Measurements from ENCODE around the gene ADCY9. TPM values are rescaled to one million over a fixed set of nuclear protein-coding genes. Genes with fewer than 3 reads are reported as not detected.
A peak's percentile ranks its signal among the peaks of the same experiment; 100 is the strongest.

The ADCY9 gene
- total RNA-seq, 1 experiment from 2014 or later, result 4.7 TPM

DNA sequence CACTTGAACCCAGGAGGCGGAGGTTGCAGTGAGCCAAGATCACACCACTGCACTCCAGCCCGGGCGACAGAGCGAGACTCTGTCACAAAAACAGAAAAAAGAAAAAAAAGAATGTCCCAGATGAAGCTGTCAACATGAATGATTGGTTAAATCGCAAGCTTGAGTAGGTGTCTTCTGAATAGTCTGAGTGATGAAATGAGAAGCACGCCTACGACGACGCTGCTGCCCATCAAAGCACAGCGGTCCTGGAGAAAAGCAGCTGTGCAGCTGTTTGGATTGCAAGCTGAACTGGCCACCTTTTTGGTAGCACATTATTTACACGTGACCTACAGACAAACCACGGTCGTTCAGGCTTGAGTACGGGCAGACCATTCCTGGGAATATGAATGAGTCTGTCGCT, 12.5 kb downstream of the ADCY9 start:
- no peak overlapping the region for H3K18ac ChIP-seq (ENCODE audit: insufficient read length, low read depth, low read length)
- whole genome bisulfite sequencing (ENCODE audit: extremely low coverage, insufficient read length, low lambda C conversion rate), result no CpG with 5 or more reads among the region's 15 CpGs
- Mint-ChIP-seq H3K9me3 (no peaks in the 10 kb centered on the region), H3K36me3 (ENCODE audit: insufficient read depth in 1 of 3, low read depth in 3 of 3) (no peaks in the 10 kb centered on the region; a peak in 1 of 7 replicates), H3K4me3 (no peak overlapping the region), H3K27me3 (ENCODE audit: low read depth) (no peaks in the 10 kb centered on the region; the same call in 1 of the 2 replicates), H3K4me1 (no peaks in the 10 kb centered on the region), H3K27ac (peak overlapping the region in 1 of 3 experiments; percentile 65; a peak in 1 of 7 replicates)
- no peak overlapping the region for H2AK5ac ChIP-seq (ENCODE audit: insufficient read length, low read length)
- H3K4ac ChIP-seq (ENCODE audit: low read depth, low read length), result no peak overlapping the region
- no peak overlapping the region for H4K5ac ChIP-seq (ENCODE audit: insufficient read length, low read depth, low read length)
- TF ChIP-seq, protein P1, sequence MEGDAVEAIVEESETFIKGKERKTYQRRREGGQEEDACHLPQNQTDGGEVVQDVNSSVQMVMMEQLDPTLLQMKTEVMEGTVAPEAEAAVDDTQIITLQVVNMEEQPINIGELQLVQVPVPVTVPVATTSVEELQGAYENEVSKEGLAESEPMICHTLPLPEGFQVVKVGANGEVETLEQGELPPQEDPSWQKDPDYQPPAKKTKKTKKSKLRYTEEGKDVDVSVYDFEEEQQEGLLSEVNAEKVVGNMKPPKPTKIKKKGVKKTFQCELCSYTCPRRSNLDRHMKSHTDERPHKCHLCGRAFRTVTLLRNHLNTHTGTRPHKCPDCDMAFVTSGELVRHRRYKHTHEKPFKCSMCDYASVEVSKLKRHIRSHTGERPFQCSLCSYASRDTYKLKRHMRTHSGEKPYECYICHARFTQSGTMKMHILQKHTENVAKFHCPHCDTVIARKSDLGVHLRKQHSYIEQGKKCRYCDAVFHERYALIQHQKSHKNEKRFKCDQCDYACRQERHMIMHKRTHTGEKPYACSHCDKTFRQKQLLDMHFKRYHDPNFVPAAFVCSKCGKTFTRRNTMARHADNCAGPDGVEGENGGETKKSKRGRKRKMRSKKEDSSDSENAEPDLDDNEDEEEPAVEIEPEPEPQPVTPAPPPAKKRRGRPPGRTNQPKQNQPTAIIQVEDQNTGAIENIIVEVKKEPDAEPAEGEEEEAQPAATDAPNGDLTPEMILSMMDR (conservative IDR thresholded peaks at IDR 0.05), result no peak
- no peak overlapping the region for H4K8ac ChIP-seq (replicated peaks; ENCODE audit: insufficient read length, low read depth, low read length)
- DNase-seq, result no peak
- no peaks in the 10 kb centered on the region for H4K20me1 ChIP-seq (ENCODE audit: control insufficient read depth, insufficient read depth, insufficient read length)
- no peak overlapping the region for H3T11ph ChIP-seq (ENCODE audit: low read length)
- H3K14ac ChIP-seq (ENCODE audit: insufficient read depth, low read length), result no peak overlapping the region
- H3K79me2 ChIP-seq (ENCODE audit: insufficient read depth, low read length), result no peaks in the 10 kb centered on the region
- H2BK12ac ChIP-seq (ENCODE audit: insufficient read length, low read depth, low read length), result no peak overlapping the region
- H4K91ac ChIP-seq (ENCODE audit: insufficient read length, low read depth, low read length), result no peak overlapping the region
- H3K56ac ChIP-seq (ENCODE audit: insufficient read length, low read depth, low read length), result no peak overlapping the region
- no peak overlapping the region for H3K9ac ChIP-seq (ENCODE audit: extremely low read depth, insufficient read length, low read length)
- H3K23me2 ChIP-seq (ENCODE audit: insufficient read length, low read depth, low read length, poor library complexity, severe bottlenecking), result no peaks in the 10 kb centered on the region
- no peak overlapping the region for H2BK15ac ChIP-seq (ENCODE audit: low read depth, low read length)
- no peaks in the 10 kb centered on the region for H3K27me3 ChIP-seq (ENCODE audit: insufficient read depth, low read length)
- no peak overlapping the region for H2BK20ac ChIP-seq (ENCODE audit: low read depth, low read length, poor library complexity, severe bottlenecking)
- no peak overlapping the region for H3K4me2 ChIP-seq (ENCODE audit: insufficient read depth, insufficient read length, low read length)
- no peak overlapping the region for H3K27ac ChIP-seq (ENCODE audit: insufficient read length, low read depth, low read length)
- H2BK5ac ChIP-seq (ENCODE audit: insufficient read length, low read length), result no peak overlapping the region
- H2AFZ ChIP-seq (ENCODE audit: low read length), result no peak overlapping the region
- no peak overlapping the region for H2BK120ac ChIP-seq (ENCODE audit: low read depth, low read length, poor library complexity, severe bottlenecking)
- H3K23ac ChIP-seq (ENCODE audit: insufficient read length, low read depth, low read length), result no peak overlapping the region
- no peaks in the 10 kb centered on the region for H3K9me3 ChIP-seq (ENCODE audit: control insufficient read depth, low read depth, low read length)
- H3K79me1 ChIP-seq (ENCODE audit: insufficient read depth, low read depth, low read length, poor library complexity, severe bottlenecking), result no peaks in the 10 kb centered on the region
- no peaks in the 10 kb centered on the region for H3K4me1 ChIP-seq (ENCODE audit: insufficient read depth, low read length)

Measured in H9 (cell line).